HepG2 (cell line): ENCODE results near the gene TMEM183A. TPM values are rescaled to one million over a fixed set of nuclear protein-coding genes. Genes with fewer than 3 reads are reported as not detected.

Experiments
- ADNP ChIP-seq: sonication (generic); formaldehyde crosslinking; IDR thresholded peaks from 2 replicates; pipeline ENCODE4 v1.4.0; 2020; ENCODE audit warnings: missing genetic modification reagents
- AGO1 ChIP-seq: fragments of 200-400 bp; formaldehyde crosslinking; IDR thresholded peaks from 2 replicates; pipeline ENCODE4 v1.6.1; 2017; ENCODE audit warnings: mild to moderate bottlenecking, low read depth, low read length, moderate library complexity; ENCODE audit not compliant: poor library complexity, severe bottlenecking
- HNF1A ChIP-seq, 2 experiments: sonication (generic) in 1 of 2; formaldehyde crosslinking in 1 of 2; IDR thresholded peaks; 2 replicates each; pipeline versions ENCODE4 v1.4.0 to v1.6.1; 2016 to 2020; ENCODE audit warnings: borderline replicate concordance in 1 of 2, low read depth in 1 of 2, mild to moderate bottlenecking in 1 of 2, missing genetic modification reagents in 1 of 2
- MBNL3 ChIP-seq: fragments of 250-450 bp; sonication (Bioruptor Pico); conservative IDR thresholded peaks from 2 replicates; pipeline ENCODE4 v1.8.0; 2022; ENCODE audit warnings: mild to moderate bottlenecking, inconsistent platforms
- MED8 ChIP-seq: sonication (generic); formaldehyde crosslinking; IDR thresholded peaks from 2 replicates; pipeline ENCODE4 v1.8.1; 2023; ENCODE audit warnings: mild to moderate bottlenecking, missing genetic modification reagents; ENCODE audit not compliant: insufficient replicate concordance
- MNT ChIP-seq: fragments of 450-650 bp; IDR thresholded peaks from 2 replicates; pipeline ENCODE4 v1.6.1; 2016
- MYC ChIP-seq: sonication (generic); formaldehyde crosslinking; IDR thresholded peaks from 2 replicates; pipeline ENCODE4 v1.9.0; 2021; ENCODE audit warnings: missing genetic modification reagents, borderline replicate concordance
- MYNN ChIP-seq: sonication (generic); formaldehyde crosslinking; IDR thresholded peaks from 2 replicates; pipeline ENCODE4 v1.4.0; 2020; ENCODE audit warnings: mild to moderate bottlenecking, low read depth, missing genetic modification reagents
- NR3C1 ChIP-seq: sonication (generic); formaldehyde crosslinking; IDR thresholded peaks from 2 replicates; pipeline ENCODE4 v1.4.0; 2020; ENCODE audit warnings: missing genetic modification reagents
- RELA ChIP-seq: sonication (generic); formaldehyde crosslinking; IDR thresholded peaks from 2 replicates; pipeline ENCODE4 v1.4.0; 2020; ENCODE audit warnings: missing genetic modification reagents
- TMF1 ChIP-seq: sonication (generic); formaldehyde crosslinking; IDR thresholded peaks from 2 replicates; pipeline ENCODE4 v1.8.1; 2022; ENCODE audit warnings: low read depth, missing genetic modification reagents
- ZBED4 ChIP-seq: sonication (generic); formaldehyde crosslinking; IDR thresholded peaks from 2 replicates; pipeline ENCODE4 v1.4.0; 2020; ENCODE audit warnings: missing genetic modification reagents, borderline replicate concordance
- ZFAT ChIP-seq: sonication (generic); formaldehyde crosslinking; conservative IDR thresholded peaks from 2 replicates; pipeline ENCODE4 v1.8.1; 2023; ENCODE audit warnings: missing genetic modification reagents, inconsistent platforms
- ZNF431 ChIP-seq: sonication (generic); formaldehyde crosslinking; IDR thresholded peaks from 2 replicates; pipeline ENCODE4 v1.9.0; 2022; ENCODE audit warnings: missing genetic modification reagents, low read depth, mild to moderate bottlenecking, borderline replicate concordance
- ZNF513 ChIP-seq: sonication (generic); formaldehyde crosslinking; conservative IDR thresholded peaks from 2 replicates; pipeline ENCODE4 v1.5.0; 2020; ENCODE audit warnings: missing genetic modification reagents
- ZSCAN21 ChIP-seq: sonication (generic); formaldehyde crosslinking; IDR thresholded peaks from 2 replicates; pipeline ENCODE4 v1.8.0; 2022; ENCODE audit warnings: mild to moderate bottlenecking, missing genetic modification reagents, moderate library complexity, borderline replicate concordance
- polyA plus RNA-seq, 8 experiments: library from polyadenylated mRNA; depleted of rRNA in 3 of 8; stranded (reverse) in 7 of 8; unstranded in 1 of 8; fragments of >200 nt; fragmentation: Illumina TruSeq in 4 of 8; extraction: Trizol in 4 of 8; gene quantifications; 2 replicates each; pipeline versions ENCODE4 v1.2.1 to v1.2.3, GENCODE V29; 2011 to 2016; ENCODE audit warnings: low read depth in 4 of 8, missing spikeins in 1 of 8, mixed read lengths in 1 of 8; ENCODE audit not compliant: insufficient read depth in 1 of 8
- total RNA-seq, 5 experiments: library from RNA; depleted of rRNA; stranded (reverse); fragments of >200 nt; fragmentation: Illumina TruSeq; extraction: Trizol; gene quantifications; 2 replicates each; pipeline ENCODE4 v1.2.3, GENCODE V29; 2016; ENCODE audit warnings: low read depth in 1 of 5

Gene TMEM183A
- total and polyA plus RNA-seq, 2 of the 13 experiments (the other 11 are each of a cell fraction or from before 2014, with no cell fraction given): 59.7 to 82.0 TPM

GRCh38 chr1:203006948-203007871 is at the start of gene TMEM183A (continued):
- TF ChIP-seq MED8 (CRISPR knock-in tag) (no peak), ZNF513 (no peak), NR3C1 (CRISPR knock-in tag) (no peak), MBNL3 (CRISPR knock-in tag) (no peak), ADNP (no peak), ZFAT (CRISPR knock-in tag) (no peak), RELA (no peak), MYNN (CRISPR knock-in tag) (no peak), TMF1 (CRISPR knock-in tag) (no peak), ZSCAN21 (CRISPR knock-in tag) (peak; percentile 70), AGO1 (no peak), MYC (peak; percentile 81), ZBED4 (CRISPR knock-in tag) (peak; percentile 47; the same call in 1 of the 2 replicates), ZNF431 (CRISPR knock-in tag) (no peak), HNF1A (IDR thresholded peaks at IDR 0.05; ENCODE audit: low read depth) (no peak), HNF1A (CRISPR knock-in tag; IDR thresholded peaks at IDR 0.05; ENCODE audit: borderline replicate concordance) (peak; percentile 73), MNT (peak; percentile 36; the same call in 1 of the 2 replicates)
